Neural cell (in vitro differentiated cells): ENCODE results near the gene PTGER4.

Source experiments
- EZH2 ChIP-seq: fragments of 200-600, 300-800 bp; shearing (Covaris generic), sonication (generic); IDR thresholded peaks from 2 replicates; pipeline ENCODE4 v1.6.1; 2014; ENCODE audit warnings: antibody characterized with exemption, low read length, borderline replicate concordance, mild to moderate bottlenecking; ENCODE audit not compliant: insufficient read depth, poor library complexity, severe bottlenecking
- MXI1 ChIP-seq: fragments of 450-650 bp; conservative IDR thresholded peaks from 2 replicates; pipeline ENCODE4 v1.6.1; 2014; ENCODE audit warnings: antibody characterized with exemption, mild to moderate bottlenecking; ENCODE audit not compliant: poor library complexity, severe bottlenecking
- POLR2AphosphoS5 ChIP-seq: IDR thresholded peaks from 2 replicates; pipeline ENCODE4 v1.6.1; 2012
- RAD21 ChIP-seq: fragments of 450-650 bp; conservative IDR thresholded peaks from 2 replicates; pipeline ENCODE4 v1.6.1; 2014; ENCODE audit warnings: antibody characterized with exemption, mild to moderate bottlenecking, moderate library complexity
- TF ChIP-seq, protein P1 (sequence below): fragments of 450-650 bp; IDR thresholded peaks from 2 replicates; pipeline ENCODE4 v1.5.1; 2014; ENCODE audit warnings: antibody characterized with exemption, mild to moderate bottlenecking, moderate library complexity; ENCODE audit not compliant: poor library complexity, severe bottlenecking

DNA sequence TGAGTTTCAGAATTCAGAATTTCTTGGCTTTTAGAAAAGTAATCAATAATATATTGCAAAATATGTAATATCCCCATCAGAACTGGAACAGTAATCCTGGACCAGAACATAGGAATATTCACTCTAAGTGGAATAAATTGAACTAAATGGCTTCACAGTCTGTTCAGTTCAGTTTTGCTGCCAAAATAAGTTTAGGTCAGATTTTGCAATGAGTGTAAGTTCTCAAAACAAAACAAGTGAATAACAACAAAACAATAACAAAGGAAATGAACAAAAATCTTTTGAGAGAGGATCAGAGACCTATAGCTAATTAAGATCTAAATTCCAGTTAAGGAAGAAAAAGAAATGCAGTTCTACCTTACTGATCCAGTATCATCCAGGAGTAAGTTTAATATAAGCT lies 9.3 kb downstream of the PTGER4 start:
- TF ChIP-seq, protein P1, sequence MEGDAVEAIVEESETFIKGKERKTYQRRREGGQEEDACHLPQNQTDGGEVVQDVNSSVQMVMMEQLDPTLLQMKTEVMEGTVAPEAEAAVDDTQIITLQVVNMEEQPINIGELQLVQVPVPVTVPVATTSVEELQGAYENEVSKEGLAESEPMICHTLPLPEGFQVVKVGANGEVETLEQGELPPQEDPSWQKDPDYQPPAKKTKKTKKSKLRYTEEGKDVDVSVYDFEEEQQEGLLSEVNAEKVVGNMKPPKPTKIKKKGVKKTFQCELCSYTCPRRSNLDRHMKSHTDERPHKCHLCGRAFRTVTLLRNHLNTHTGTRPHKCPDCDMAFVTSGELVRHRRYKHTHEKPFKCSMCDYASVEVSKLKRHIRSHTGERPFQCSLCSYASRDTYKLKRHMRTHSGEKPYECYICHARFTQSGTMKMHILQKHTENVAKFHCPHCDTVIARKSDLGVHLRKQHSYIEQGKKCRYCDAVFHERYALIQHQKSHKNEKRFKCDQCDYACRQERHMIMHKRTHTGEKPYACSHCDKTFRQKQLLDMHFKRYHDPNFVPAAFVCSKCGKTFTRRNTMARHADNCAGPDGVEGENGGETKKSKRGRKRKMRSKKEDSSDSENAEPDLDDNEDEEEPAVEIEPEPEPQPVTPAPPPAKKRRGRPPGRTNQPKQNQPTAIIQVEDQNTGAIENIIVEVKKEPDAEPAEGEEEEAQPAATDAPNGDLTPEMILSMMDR, result no peak
- TF ChIP-seq POLR2AphosphoS5, result no peak
- TF ChIP-seq RAD21, result no peak
- no peak for TF ChIP-seq EZH2
- no peak for TF ChIP-seq MXI1
